Left forelimb (tissue), 1 donor: ENCODE results near the gene TRABD2B.

Experiments used
- DNase-seq: peaks from one replicate; pipeline ENCODE4 v3.0.0-alpha.2; 2018; ENCODE audit warnings: low spot score

The TRABD2B gene

GRCh38 chr1:47935856-47936255, 61.3 kb downstream of the TRABD2B start:
- peak; percentile 37 for DNase-seq

- DNase-seq = no peak
Observed at GRCh38 chr1:47935163-47935562, 62.0 kb downstream of the TRABD2B start.

GRCh38 chr1:47934243-47934805, 62.9 kb downstream of the TRABD2B start:
- no peak for DNase-seq

GRCh38 chr1:47932743-47933142, 64.4 kb downstream of the TRABD2B start:
- no peak for DNase-seq

GRCh38 chr1:47931395-47931794, 65.8 kb downstream of the TRABD2B start:
- no peak for DNase-seq

- no peak for DNase-seq
Observed at GRCh38 chr1:47930210-47930840, 66.9 kb downstream of the TRABD2B start.

- no peak for DNase-seq
Observed at GRCh38 chr1:47927165-47927564, 70.0 kb downstream of the TRABD2B start.

- DNase-seq = no peak
Observed at GRCh38 chr1:47926461-47926999, 70.7 kb downstream of the TRABD2B start.

GRCh38 chr1:47924270-47925048, 72.7 kb downstream of the TRABD2B start:
- DNase-seq = no peak

- DNase-seq = no peak
Observed at GRCh38 chr1:47921935-47922415, 75.2 kb downstream of the TRABD2B start.

- DNase-seq = no peak
Observed at GRCh38 chr1:47919113-47919833, 77.9 kb downstream of the TRABD2B start.

GRCh38 chr1:47918257-47918867, 78.8 kb downstream of the TRABD2B start:
- no peak for DNase-seq

GRCh38 chr1:47917687-47918086, 79.5 kb downstream of the TRABD2B start:
- DNase-seq = no peak

GRCh38 chr1:47915677-47916353, 81.4 kb downstream of the TRABD2B start:
- DNase-seq = no peak

GRCh38 chr1:47914952-47915676, 82.1 kb downstream of the TRABD2B start:
- DNase-seq = no peak

GRCh38 chr1:47914218-47914938, 82.8 kb downstream of the TRABD2B start:
- DNase-seq = no peak

- DNase-seq = no peak
Observed at GRCh38 chr1:47913225-47913823, 83.9 kb downstream of the TRABD2B start.

GRCh38 chr1:47912756-47913155, 84.4 kb downstream of the TRABD2B start:
- DNase-seq = no peak

GRCh38 chr1:47911892-47912291, 85.3 kb downstream of the TRABD2B start:
- no peak for DNase-seq
